Ovary (tissue), 3 donors: Measurements from ENCODE around the gene EFL1.

ENCODE experiments used
- EP300 ChIP-seq: sonication (generic); formaldehyde crosslinking; IDR thresholded peaks from one replicate; pipeline ENCODE4 v1.6.1; 2017; ENCODE audit warnings: antibody characterized with exemption
- POLR2A ChIP-seq: fragments of 450-650 bp; IDR thresholded peaks from one replicate; pipeline ENCODE4 v1.6.1; 2017; ENCODE audit warnings: antibody characterized with exemption, mild to moderate bottlenecking, moderate library complexity
- TF ChIP-seq, protein P1 (sequence below), 3 donors: fragments of 450-650 bp in 2 of 3; fragments of 200-600 bp in 1 of 3; IDR thresholded peaks; one replicate each; pipeline versions ENCODE4 v1.5.1 to v1.8.0; 2016 to 2022; ENCODE audit warnings: antibody characterized with exemption in 3 of 3, mild to moderate bottlenecking in 1 of 3
- donor health status: DM: no; HTN: no; CAD: no.

DNA sequence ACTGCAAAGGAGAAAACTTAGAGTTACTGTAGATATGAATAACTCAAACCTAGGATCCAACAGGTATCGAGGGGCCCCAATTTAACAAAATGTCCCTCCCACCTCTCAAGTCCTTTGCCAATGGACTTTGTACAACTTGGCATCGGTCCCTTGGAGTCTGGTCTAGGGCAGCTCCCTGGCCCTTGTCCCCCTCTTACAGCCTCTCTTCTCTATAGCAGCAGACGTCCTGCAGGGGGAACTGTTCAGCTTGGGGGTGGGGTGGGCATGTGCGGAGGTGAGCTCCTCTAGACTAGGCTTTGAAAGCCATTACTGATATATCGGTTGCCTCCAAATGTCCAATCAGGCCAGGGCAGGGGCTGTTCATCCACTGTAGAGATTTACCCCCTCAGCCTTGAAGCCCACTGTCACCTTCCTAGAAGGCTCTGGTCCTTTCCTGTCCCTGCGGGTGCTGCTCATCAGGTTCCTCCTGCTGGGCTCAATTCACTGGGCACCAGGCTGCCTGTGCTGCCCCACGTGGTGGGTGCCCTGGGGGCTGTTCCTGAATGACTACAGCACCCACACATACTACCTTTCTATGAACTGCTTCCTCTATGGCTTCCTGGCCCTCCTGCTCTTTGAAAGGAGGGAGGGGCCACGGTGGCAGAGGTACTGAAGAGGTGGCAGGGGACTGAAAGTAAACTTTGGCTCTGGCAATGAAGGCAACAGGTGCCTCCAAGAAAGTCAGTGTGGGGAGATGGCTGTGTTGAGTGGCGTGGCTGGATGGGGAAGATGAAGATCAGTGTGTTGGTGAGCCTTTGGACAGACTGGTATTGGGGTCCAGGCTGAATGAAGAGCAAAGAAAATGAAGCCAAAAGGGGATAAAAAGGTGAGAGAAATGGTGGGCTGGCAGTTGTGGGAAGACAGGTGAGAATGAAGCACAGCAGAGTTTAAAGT, 137.9 kb downstream of the EFL1 start:
- TF ChIP-seq, protein P1, sequence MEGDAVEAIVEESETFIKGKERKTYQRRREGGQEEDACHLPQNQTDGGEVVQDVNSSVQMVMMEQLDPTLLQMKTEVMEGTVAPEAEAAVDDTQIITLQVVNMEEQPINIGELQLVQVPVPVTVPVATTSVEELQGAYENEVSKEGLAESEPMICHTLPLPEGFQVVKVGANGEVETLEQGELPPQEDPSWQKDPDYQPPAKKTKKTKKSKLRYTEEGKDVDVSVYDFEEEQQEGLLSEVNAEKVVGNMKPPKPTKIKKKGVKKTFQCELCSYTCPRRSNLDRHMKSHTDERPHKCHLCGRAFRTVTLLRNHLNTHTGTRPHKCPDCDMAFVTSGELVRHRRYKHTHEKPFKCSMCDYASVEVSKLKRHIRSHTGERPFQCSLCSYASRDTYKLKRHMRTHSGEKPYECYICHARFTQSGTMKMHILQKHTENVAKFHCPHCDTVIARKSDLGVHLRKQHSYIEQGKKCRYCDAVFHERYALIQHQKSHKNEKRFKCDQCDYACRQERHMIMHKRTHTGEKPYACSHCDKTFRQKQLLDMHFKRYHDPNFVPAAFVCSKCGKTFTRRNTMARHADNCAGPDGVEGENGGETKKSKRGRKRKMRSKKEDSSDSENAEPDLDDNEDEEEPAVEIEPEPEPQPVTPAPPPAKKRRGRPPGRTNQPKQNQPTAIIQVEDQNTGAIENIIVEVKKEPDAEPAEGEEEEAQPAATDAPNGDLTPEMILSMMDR (IDR thresholded peaks at IDR 0.05) = no peak
- TF ChIP-seq EP300 (no peak), POLR2A (no peak)
